Upper lobe of right lung (tissue), 1 donor: ENCODE results near the gene NFKB1. TPM values are rescaled to one million over a fixed set of nuclear protein-coding genes. Genes with fewer than 3 reads are reported as not detected.

Experiments
- ATAC-seq: fragments of 200-7000 bp; cut with Tn5 transposase; one replicate; pipeline ENCODE4 v1.9.1; 2020; ENCODE audit warnings: mild to moderate bottlenecking, moderate library complexity
- DNase-seq: peaks from one replicate; pipeline ENCODE4 v3.0.0-alpha.2; 2020
- H3K27ac ChIP-seq: fragments of 200-600 bp; one replicate; pipeline ENCODE4 v1.8.0; 2022
- H3K27me3 ChIP-seq: fragments of 200-600 bp; one replicate; pipeline ENCODE4 v1.8.0; 2022; ENCODE audit warnings: mild to moderate bottlenecking
- H3K36me3 ChIP-seq: fragments of 200-600 bp; one replicate; pipeline ENCODE4 v1.8.0; 2022
- H3K4me1 ChIP-seq: fragments of 200-600 bp; one replicate; pipeline ENCODE4 v1.8.0; 2022
- H3K4me3 ChIP-seq: fragments of 200-600 bp; one replicate; pipeline ENCODE4 v1.8.0; 2022; ENCODE audit warnings: mild to moderate bottlenecking
- H3K9me3 ChIP-seq: fragments of 200-600 bp; one replicate; pipeline ENCODE4 v1.8.0; 2022
- CTCF ChIP-seq: fragments of 200-600 bp; IDR thresholded peaks from one replicate; pipeline ENCODE4 v1.8.0; 2022; ENCODE audit warnings: antibody characterized with exemption
- intact Hi-C: fragments of 100-400 bp; cut with DNase I; formaldehyde crosslinking; loops from one replicate; pipeline ENCODE4 v1.11.0; 2022
- total RNA-seq: library from RNA; stranded (reverse); fragmentation: NEBNext Ultra II Directional; extraction: Animal tissue kit (Norgen Biotek cat#: 25700); gene quantifications from one replicate; pipeline ENCODE4 v1.2.1, GENCODE V29; 2021
- donor health status: DM: no; HTN: yes; CAD: no; lungs with severe emphysema.

The NFKB1 gene
- total RNA-seq, 1 donor from 2014 or later = 48.8 TPM

GRCh38 chr4:102553982-102554381 lies 52.8 kb downstream of the NFKB1 start:
- TF ChIP-seq CTCF = no peak
- Histone ChIP-seq H3K27ac (no peak overlapping the region), H3K36me3 (no peaks in the 10 kb centered on the region), H3K27me3 (no peaks in the 10 kb centered on the region), H3K9me3 (no peaks in the 10 kb centered on the region), H3K4me1 (peaks cover 20% of the 10 kb centered on the region), H3K4me3 (no peak overlapping the region)
- ATAC-seq (no peak), DNase-seq (no peak)
- intact Hi-C loops = no loop called here

DNA sequence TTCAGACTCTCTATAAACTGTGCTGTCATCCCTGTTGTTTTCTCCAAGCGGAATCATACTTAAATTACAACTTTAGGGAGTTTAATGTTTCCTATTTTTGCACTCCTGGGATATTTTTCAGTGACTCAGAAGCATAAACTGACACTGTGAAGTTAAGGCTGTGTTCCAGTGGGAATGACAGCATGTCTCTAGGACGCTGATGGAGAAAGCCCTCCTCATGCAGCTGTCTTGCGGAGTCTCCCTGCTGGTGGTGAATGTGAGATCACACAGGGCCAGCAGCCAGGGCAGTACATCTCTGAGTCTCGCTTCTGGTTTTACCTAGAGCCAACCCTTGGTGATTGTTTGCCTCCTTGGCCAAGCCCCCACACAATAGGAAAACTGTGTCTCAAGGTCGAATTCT lies 53.3 kb downstream of the NFKB1 start:
- no peaks in the 10 kb centered on the region for H3K9me3 ChIP-seq
- no peak overlapping the region for H3K4me3 ChIP-seq
- ATAC-seq = peak; percentile 29
- peaks cover 20% of the 10 kb centered on the region for H3K4me1 ChIP-seq
- TF ChIP-seq CTCF = no peak
- intact Hi-C loops = no loop called here
- no peak for DNase-seq
- no peak overlapping the region for H3K27ac ChIP-seq
- no peaks in the 10 kb centered on the region for H3K36me3 ChIP-seq
- H3K27me3 ChIP-seq = no peaks in the 10 kb centered on the region

DNA sequence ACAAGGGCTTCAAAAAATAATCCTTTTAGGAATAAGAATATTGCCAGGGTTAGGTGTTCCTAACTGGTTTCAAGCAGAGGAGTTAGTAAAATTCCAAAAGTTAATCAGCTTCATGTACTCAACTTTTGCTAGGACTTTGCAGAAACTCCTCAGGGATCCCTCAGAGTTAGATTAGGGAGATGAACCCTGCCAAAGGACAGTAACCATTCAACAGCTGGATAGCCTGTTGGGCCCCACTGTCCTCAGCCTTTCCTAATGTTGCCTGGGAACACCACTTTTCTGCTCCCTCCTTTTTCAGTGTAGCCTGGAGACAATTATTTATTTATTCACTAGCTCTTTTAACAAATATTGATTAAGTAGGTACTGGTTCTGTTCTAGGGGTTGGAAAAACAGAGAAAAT lies 53.8 kb downstream of the NFKB1 start:
- Histone ChIP-seq H3K4me3 (no peak overlapping the region), H3K4me1 (peaks cover 20% of the 10 kb centered on the region), H3K27me3 (no peaks in the 10 kb centered on the region), H3K27ac (no peak overlapping the region), H3K36me3 (no peaks in the 10 kb centered on the region), H3K9me3 (no peaks in the 10 kb centered on the region)
- intact Hi-C loops = no loop called here
- DNase-seq (no peak), ATAC-seq (no peak)
- TF ChIP-seq CTCF = no peak

GRCh38 chr4:102557636-102558035 lies 56.5 kb downstream of the NFKB1 start:
- no peak for DNase-seq
- Histone ChIP-seq H3K27me3 (no peaks in the 10 kb centered on the region), H3K4me3 (no peak overlapping the region), H3K9me3 (no peaks in the 10 kb centered on the region), H3K36me3 (no peaks in the 10 kb centered on the region), H3K4me1 (peaks cover 13% of the 10 kb centered on the region), H3K27ac (no peak overlapping the region)
- ATAC-seq = no peak
- intact Hi-C loops = no loop called here
- TF ChIP-seq CTCF = no peak

- ATAC-seq (no peak), DNase-seq (no peak)
- Histone ChIP-seq H3K27me3 (no peaks in the 10 kb centered on the region), H3K27ac (no peak overlapping the region), H3K4me1 (no peaks in the 10 kb centered on the region), H3K9me3 (no peaks in the 10 kb centered on the region), H3K4me3 (no peak overlapping the region), H3K36me3 (no peaks in the 10 kb centered on the region)
- intact Hi-C loops = no loop called here
- no peak for TF ChIP-seq CTCF
These were observed 59.0 kb downstream of the NFKB1 start for GRCh38 chr4:102560115-102560514.
